ENCODE data around the gene CNIH1. TPM values are rescaled to one million over a fixed set of nuclear protein-coding genes. Genes with fewer than 3 reads are reported as not detected.

Gene CNIH1
- total RNA-seq, 1 experiment from 2014 or later = 149 TPM

GRCh38 chr14:54481695-54482094, 40.5 kb upstream of the CNIH1 start:
- no peak for DNase-seq (ENCODE audit: low read depth, low spot score)

More at GRCh38 chr14:54481695-54482094, 40.5 kb upstream of the CNIH1 start:
- peaks cover 68% of the 10 kb centered on the region for H3K79me2 ChIP-seq (ENCODE audit: insufficient read depth, low read length)
- no peak overlapping the region for H3K27ac ChIP-seq (ENCODE audit: low read depth, low read length)
- H4K20me1 ChIP-seq (ENCODE audit: insufficient read depth) = 0 out of 2 replicates have a peak, but pooled peaks cover 4% of the 10 kb centered on the region
- RAD21 ChIA-PET (ENCODE audit: low non-redundant PET in 1 of 2, low total read pairs in 2 of 2, uncharacterized antibody in 2 of 2, unreplicated experiment in 2 of 2) = no interaction called here
- no peaks in the 10 kb centered on the region for H3K9me2 ChIP-seq (ENCODE audit: insufficient read depth)
- peaks cover 2 to 5% of the 10 kb centered on the region in 2 experiments; a peak in 3 of 4 replicates for H3K4me1 ChIP-seq (ENCODE audit: control insufficient read depth in 1 of 2, insufficient read depth in 2 of 2, low read length in 2 of 2)
- no peak for ATAC-seq
- H3K4me2 ChIP-seq (ENCODE audit: low read length) = no peak overlapping the region
- no peak overlapping the region for H3K9ac ChIP-seq (ENCODE audit: low read length)
- H3K27me3 ChIP-seq (ENCODE audit: insufficient read depth, low read length) = no peaks in the 10 kb centered on the region
- BruUV-seq (replicated peaks) = no TSS peak
- H3K36me3 ChIP-seq (ENCODE audit: control insufficient read depth in 1 of 2, insufficient read depth in 2 of 2, low read length in 2 of 2) = peaks cover 21 to 31% of the 10 kb centered on the region in 2 experiments
- no peak overlapping the region for H2AFZ ChIP-seq (ENCODE audit: low read depth, low read length, poor library complexity, severe bottlenecking)
- TF ChIP-seq CBX3 (IDR thresholded peaks at IDR 0.05; ENCODE audit: low read depth) (no peak), CTCF (IDR thresholded peaks at IDR 0.05 in 2 of 3, conservative IDR thresholded peaks at IDR 0.05 in 1 of 3; ENCODE audit: borderline replicate concordance in 1 of 3, insufficient read depth in 1 of 3, low read depth in 2 of 3, low read length in 2 of 3) (no peak), TCF7L2 (IDR thresholded peaks at IDR 0.05; ENCODE audit: borderline replicate concordance, extremely low read depth, insufficient read depth, insufficient read length) (no peak), MAX (IDR thresholded peaks at IDR 0.05) (no peak), YY1 (IDR thresholded peaks at IDR 0.05; ENCODE audit: extremely low read depth, insufficient replicate concordance, low read depth, low read length) (no peak)
- no peak overlapping the region for H3K4me3 ChIP-seq (replicated peaks in 1 of 2; ENCODE audit: low read depth in 1 of 2, low read length in 2 of 2)
- no peaks in the 10 kb centered on the region for H3K9me3 ChIP-seq (ENCODE audit: control insufficient read depth in 1 of 2, insufficient read depth in 1 of 2, low read depth in 1 of 2, low read length in 2 of 2)
- CTCF ChIA-PET = no interaction called here
- intact Hi-C loops (cut with micrococcal nuclease) = no loop called here
- POLR2A ChIA-PET = no interaction called here
